Inferior parietal cortex (tissue), 1 donor: Measurements from ENCODE around the gene USP32.
"Not testable (repeated sequence)": the region's sequence is repeated elsewhere in the genome, so short reads cannot be mapped to it uniquely, and the experiment has no call there.

Experiments used
- DNase-seq: peaks from one replicate; pipeline ENCODE4 v3.0.0-alpha.2; 2016; ENCODE audit errors: extremely low spot score

Gene USP32

DNA sequence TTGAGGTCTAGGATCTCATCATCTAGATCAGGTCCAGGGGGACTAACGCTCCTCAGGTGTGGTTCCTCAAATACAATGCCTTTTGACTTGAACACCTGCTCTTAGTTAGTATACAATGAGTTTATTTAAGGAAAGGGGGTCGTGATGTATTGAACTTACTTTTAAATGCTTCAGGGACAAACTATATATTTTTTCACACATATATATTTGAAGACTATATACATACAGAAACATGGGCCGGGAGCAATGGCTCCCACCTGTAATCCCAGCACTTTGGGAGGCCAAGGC is 11.5 kb upstream of the USP32 start:
- DNase-seq = no peak

DNA sequence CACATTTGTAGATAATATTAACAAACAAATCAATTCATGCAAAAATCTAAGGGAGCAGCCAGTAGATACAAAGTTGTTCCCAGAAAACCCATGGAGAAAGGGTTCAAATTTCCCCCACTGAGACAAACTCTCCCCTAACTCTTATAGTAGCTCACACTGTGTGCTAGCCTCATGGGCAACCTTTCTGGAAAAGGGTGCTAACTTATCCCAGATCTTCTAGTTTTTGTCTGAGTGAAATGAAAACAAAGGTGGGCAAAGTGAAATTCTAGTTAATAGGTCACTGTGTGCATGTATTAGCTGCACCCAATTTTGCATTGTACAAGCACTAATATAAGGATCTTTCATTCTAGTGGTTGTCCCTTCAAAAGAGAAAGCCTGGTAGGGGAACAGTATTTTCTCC is 9.9 kb upstream of the USP32 start:
- no peak for DNase-seq

DNA sequence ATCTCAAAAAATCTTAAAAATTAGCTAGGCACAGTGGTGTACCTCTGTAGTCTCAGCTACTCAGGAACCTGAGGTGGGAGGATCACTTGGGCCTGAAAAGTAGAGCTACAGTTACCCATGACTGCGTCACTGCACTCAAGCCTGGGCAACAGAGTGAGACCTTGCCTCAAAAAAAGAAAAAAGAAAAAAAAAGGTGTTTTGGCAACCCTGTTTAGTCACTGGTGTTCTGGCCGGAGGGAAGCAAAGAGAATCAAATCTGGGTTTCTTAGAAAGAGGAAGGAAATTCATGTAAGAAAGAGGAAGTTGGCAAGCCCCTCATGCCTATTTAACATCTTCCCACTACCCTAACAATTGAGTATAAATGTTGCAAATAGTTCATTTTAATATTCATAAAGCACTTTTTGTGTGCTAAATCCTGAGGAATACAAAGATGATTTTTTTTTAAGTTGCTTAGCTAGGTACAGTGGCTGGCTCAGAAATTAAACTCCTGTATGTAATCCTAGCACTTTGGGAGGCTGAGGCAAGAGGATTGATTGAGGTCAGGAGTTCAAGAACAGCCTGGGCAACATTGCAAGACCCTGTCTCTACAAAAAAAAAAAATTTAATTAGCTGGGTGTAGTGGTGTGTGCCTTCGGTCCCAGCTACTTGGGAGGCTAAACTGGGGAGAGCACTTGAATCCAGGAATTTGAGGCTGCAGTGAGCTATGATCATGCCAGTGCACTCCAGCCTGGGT is 6.5 kb upstream of the USP32 start:
- no peak for DNase-seq

DNA sequence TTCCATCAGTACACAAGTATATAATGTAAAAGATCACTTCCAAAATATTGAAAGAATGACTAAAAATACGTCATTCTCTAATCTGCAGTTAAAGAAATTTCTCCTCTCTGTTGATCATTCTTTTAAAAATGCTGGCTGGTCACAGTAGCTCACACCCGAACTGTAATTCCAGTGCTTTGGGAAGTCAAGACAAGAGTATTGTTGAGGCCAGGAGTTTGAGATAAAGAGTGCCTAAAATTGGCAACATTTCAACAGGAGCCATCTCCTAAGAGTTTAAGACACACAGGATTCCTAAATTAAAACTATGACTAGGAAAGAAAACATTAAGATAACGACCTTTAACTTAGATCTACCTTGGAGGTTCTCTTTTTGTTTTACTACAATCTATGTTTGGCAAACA is 4.5 kb upstream of the USP32 start:
- no peak for DNase-seq

DNA sequence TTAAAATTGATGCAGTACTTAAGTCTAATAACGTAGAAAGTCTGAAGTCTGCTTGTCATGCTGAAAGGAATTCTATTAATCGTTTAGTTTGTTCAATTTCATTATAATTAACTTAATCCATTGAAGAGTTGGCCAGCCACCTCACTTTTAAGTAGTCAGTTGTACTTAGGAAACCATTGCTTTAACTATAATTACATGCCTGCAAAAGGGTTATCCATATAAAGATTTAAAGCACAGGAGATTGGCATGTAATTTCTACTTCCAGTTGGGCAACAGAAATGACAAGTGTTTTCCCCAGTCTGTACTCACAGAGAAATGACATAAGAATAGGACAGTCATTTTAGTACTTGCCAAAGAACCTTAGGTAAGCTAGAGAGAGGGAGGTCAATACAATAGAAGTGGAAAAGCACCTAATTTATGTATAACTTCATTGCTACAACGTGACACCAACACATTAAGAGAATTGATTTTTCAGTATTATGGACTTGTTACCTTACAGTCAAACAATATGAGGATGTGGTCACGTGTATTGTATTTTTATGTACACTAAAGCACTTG is 3.7 kb upstream of the USP32 start:
- DNase-seq = no peak

DNA sequence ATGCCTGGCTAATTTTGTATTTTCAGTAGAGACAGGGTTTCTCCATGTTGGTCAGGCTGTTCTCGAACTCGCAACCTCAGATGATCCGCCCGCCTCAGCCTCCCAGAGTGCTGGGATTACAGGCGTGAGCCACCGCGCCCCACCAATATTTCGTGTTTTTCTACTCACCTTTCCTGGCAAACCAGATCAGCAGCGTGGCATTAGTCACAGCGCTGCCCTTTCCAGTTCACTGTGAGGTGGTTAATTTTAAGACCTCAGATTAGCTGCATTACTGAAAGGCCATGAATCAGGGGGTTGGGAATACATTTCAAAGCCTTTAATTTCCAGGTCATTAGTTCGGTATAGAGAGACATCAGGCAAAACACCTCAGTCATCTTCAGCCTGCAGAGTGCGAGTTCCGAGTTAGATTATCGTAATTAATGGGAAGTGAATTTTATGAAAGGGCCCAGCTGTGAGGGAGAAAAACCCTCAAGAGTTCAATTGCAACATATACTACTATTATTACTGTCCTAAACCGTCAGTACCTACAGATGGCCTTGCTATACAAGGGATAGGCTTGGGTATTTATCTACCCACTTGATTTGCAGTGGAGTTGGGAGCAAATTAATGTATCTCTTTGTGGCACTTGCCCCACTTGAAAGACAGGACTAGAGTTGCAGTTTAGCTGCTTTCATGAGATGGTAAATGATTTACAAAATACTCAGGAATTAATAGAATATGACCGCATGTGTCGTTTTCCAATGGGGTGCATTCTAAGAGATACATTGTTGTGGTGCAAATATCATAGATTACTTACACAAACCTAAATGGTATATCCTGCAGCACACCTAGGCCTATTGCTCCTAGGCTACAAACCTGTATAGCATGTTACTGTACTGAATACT is 2.1 kb upstream of the USP32 start:
- DNase-seq = no peak

DNA sequence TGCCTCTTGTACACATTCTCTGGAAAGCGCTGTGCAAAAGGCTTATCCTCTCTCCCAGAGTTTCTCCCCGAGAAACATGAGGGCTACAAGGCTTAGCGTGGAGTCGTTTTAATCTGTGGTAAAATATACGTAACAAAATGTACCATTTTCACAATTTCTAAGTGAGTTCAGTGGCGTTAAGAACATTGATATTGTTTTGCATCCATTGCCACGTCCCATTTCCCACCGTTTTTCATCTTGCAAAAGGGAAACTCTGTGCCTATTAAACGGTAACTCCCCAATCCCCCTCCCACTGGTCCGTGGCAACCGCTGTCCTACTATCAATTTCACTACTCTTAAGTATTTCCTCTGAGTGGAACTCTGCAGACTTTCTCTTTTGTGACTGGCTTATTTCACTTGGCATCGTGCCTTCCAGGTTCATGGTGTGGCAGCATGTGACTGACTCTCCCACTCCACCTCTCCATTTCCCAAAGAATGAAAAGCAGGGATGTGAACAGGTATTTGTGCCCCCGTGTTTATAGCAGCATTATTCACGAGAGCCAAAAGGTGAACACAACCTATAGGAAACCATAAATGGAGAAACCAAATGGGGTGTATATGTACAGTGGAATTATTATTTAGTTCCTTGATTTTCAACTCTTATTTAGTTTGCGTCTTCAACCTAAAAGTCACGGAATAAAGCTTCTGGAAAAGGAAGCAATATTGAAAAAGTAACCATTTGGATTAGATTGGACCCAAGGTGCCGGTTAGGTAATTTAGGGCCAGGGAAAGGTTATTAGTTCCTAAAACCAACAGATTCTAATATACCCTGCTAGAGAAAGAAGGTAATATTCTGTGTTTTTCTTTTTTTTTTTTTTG is 1.1 kb upstream of the USP32 start:
- no peak for DNase-seq

DNA sequence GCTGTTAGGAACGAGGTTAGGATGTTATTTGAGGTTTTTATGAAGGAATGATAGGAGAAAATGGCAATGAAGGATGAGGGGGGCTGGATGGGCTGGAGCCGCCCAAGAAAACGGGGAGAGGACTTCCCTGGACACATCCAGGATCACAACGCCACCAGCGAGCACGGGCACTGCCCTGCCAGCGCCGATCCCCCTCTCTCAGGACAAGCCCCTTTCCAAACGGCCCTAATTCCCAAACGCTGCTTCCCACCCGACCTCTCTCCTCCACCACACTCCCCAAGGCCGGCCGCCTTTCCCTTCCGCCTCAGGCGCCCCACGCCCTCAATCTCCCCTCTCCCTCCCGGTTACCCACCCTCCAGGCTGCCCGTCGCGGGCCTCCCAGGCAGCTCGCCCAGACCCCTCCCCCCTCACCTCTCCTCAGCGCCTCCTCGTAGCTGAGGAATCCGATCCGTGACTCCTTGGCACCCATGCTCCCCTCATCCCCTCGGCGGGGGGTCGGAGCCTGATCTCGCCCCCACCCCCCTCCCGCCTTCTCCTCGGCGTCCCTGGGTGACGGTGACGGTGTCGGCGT is 377 bp downstream of the USP32 start:
- no peak for DNase-seq

DNA sequence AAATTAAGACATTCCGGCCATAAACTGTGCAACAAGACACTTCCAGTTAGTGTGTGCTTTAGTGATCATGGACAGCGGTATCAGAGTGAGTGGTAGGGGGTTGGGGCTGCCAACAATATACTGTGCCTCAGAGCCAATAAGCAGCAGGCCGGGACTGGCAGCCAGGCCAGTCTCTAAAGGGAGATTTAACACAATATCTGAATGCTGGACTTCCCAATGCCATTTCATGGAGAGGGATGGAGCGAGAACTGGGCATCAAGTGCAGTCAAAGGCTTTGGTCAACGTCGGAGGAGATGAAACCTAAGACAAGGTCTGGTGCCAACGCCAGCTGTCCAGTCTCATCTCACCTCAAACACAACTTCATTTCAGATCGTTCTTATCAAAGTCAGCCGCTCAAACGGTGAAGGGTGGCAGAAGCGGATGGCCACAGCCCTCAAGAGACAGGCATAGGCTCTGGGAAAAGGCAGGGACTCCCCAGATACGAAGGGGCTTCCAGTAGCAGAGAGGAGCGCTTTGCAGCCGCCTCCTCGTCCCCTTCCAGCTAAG is 935 bp downstream of the USP32 start:
- peak; percentile 49 for DNase-seq

DNA sequence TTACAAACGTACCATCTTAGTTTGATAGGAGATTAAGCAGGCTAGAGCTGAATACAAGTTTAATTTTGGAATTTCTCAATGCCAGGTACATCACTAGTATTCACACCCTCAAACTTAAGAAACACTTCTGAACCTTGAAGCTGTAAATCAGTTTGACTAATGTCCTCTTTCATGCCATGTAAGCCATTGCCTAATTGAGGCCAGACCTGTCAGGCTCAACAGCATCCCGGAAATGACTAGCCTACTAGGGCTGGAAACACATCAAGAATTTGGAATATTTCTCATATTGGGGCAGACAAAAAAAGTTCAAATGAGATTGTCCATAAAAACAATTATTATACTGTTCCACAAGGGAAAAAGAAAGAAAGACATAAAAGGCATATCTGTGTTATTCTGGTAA is 1.7 kb downstream of the USP32 start:
- DNase-seq = no peak

DNA sequence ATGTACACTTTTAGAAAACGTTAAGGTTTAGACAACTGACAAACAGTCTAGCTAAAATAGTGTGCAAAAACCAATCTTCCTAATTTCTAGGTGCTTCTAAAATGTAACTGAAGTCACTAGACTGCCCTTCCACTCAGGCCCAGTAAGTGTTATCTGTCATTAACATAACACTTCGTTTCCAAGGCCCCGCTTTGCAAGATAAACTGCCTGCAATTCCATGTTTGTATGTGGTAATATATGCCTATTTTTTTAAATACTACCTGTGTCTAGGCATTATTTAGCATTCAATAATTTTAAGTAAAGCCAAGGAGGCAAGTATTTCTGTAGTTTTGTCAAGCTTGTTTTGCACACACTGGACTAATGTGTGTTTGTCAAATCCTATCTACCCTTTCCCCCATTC is 3.2 kb downstream of the USP32 start:
- no peak for DNase-seq

DNA sequence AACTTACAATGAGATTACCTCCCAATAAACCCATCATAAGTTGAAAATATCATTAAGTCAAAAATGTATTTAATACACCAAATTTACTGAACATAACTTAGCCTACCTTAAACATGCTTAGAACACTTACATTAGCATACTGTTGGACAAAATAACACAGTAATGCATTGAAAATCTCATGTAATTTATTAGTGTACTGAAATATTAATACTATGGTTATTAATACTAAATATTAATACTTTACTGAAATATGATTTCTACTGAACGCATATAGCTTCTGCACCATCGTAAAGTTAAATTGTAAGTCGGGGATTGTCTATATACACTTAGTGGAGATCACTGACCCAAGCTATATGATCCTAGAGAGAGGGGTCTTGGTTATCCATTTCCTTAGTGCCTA is 4.3 kb downstream of the USP32 start:
- no peak for DNase-seq

DNA sequence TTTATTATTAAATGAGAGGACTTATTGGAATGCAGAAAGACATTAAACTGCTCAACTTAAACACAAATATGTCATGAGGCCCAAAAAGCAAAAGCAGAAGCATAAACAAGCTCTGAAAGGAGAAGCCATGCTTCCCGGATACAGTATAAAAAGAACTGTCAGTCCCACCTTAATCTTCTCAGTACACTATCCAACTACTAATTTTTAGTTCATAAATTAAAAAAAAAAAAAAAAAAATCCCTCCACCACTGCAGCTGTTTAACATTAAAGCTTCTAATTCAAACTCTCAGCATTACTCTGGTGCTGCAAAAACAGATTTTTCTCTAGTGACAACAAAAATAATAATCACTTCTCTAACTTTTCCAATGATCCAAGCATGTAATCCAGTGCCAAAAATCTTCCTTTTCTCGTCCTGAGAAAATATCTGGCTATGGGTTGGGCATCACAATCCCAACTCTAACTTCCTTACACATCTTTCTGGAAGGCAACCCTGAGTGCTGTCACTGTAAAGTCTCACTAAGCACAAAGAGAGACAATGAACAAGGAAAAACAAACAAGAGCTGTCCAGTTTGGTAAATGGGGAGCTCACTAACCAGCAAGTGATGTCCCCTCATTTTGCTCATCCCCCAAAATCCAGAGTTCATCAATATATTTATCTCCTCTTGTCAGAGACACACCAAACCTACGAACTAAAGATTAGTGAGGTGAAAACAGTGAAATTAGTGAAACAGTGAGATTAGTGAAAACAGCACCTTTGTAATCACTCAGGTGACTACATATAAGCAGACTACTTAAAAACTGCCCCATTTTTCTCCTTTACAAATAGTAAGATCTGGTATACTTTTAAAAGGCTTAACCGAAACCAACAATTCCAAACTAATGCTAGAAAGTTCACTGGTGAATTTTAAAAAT is 5.5 kb downstream of the USP32 start:
- DNase-seq = no peak

DNA sequence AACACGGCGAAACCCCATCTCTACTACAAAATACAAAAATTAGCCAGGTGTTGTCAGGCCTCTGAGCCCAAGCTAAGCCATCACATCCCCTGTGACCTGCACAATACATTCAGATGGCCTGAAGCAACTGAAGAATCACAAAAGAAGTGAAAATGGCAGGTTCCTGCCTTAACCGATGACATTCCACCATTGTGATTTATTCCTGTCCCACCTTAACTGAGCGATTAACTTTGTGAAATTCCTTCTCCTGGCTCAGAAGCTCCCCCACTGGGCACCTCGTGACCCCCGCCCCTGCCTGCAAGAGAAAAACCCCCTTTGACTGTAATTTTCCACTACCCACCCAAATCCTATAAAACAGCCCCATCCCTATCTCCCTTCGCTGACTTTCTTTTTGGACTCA is 7.0 kb downstream of the USP32 start:
- not testable (repeated sequence) for DNase-seq

DNA sequence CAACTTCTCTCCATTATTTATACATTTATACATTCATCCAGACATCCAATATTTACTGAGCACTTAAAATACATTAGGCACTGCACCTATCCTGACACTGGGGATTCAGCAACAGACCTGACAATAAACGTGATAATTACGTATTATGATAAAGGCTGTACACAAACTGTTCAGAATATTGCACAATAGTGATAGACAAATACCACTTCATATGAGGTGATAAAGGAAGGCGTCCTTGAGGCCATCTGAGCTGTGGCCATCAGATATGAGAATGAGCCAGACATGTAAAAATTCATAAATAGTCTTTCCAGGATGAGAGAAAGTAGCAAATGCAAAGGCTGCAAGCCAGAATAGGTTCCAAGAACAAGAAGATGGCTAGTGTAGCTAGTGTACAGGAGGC is 8.6 kb downstream of the USP32 start:
- no peak for DNase-seq

DNA sequence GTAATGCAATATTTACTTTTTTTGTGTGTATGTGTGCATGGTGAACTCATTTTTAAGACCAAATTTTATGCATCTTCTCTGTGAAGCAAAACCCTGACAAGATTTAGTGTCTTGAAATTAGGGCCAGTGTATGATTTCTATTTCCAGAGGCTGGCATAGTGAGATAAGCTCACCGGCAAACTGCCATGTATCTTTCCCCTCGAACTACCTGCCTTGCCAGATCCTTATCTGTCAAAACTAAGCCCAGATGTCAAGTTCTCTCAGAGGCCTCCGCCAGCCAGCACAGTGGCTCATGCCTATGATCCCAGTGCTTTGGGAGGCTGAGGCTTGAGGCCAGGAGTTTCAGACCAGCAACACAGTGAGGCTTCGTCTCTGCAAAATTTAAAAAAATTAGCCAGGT is 10.0 kb downstream of the USP32 start:
- DNase-seq = no peak

DNA sequence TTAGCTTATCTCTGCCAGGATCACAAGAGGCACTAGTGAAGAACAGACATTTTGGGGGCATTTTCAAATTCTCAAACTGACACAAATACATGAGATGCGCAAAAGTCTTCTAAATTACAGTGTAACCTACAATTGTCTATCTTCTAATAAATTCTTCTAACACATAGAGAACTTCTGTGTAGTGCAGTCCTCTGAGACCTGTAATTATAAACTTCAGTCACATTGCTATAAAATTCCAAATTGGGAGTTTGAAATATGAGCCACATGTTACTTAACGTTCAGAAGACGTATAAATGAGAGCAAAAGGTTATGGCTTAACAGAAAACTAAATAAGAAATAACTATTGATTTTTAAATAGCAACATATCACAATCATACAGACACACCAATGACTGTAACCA is 12.5 kb downstream of the USP32 start:
- not testable (repeated sequence) for DNase-seq

DNA sequence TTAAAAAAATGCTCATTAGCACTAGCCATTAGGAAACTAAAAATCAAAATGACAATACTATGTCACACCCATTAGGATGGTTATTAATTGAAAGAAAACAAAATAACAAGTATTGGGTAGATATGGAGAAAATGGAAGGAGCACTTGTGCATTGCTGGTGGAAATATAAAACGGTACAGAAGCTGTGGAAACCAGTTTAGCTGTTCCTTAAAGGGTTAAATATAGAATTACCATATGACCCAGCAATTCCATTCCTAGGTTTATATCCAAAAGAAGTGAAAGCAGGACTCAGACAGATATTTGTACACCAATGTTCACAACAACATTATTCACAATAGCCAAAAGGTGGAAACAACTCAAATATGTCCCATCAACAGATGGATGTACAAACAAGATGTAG is 13.7 kb downstream of the USP32 start:
- not testable (repeated sequence) for DNase-seq

DNA sequence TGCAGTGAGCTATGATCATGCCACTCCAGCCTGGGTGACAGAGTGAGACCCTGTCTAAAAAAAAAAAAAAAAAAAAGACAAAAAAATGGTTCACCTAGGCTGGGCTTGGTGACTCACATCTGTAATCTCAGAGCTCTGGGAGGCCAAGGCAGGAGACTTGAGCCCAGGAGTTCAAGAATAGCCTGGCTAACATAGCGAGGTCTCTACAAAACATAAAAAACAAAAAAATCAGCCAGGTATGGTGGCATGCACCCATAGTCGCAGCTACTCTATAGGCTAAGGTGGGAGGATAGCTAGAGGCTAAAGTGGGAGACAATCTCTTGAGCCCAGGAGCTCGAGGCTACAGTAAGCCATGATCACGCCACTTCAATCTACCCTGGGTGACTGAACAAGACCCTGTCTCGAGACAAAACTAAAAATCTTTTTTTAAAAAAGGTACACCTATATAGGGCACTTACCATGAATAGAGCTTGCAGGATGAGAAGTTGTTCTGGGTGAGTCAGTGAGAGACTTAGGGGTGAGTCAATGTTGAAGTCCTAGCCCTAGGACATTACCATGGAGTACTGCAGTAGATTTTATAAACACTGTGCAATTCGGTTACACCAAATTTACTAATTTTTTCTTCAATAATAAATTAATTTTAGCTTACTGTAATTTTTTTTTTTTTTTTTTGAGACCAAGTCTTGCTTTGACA is 19.0 kb downstream of the USP32 start:
- no peak for DNase-seq
